ENCODE results near the gene SH3D19.

DNA sequence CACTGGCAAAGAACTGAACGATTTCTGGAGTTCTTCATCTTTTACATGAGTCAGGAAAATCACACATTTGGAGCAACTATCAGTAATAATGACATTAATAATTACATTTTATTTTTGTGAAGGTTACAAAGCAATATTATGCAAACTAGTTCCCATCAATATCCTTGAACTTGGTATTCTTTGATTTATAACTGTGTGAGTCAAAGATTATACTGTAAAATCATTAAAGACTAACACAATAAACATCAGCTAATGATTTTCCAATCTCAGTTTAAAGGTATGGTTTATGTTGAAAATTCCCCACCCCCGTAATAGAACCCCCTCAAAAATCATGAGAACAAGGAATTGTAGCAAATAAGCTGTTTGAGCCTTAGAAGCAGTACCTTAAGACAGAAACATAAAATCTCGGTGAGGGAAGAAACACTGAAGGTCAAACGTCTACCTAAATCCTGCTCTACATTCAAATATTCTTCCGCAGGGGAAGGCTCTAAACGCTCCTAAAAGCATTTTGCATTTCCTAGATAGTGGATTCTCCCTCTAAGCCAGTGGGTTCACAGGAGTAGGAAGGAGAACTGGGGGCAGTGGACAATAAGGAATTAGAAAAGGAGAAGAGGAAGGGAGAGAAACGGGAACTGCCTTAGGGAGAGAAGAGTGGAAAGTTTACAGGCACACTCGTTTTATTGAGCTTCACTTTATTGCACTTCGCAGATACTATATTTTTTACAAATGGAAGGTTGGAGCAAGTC, 22.3 kb upstream of the SH3D19 start:
- TF ChIP-seq, protein P1, sequence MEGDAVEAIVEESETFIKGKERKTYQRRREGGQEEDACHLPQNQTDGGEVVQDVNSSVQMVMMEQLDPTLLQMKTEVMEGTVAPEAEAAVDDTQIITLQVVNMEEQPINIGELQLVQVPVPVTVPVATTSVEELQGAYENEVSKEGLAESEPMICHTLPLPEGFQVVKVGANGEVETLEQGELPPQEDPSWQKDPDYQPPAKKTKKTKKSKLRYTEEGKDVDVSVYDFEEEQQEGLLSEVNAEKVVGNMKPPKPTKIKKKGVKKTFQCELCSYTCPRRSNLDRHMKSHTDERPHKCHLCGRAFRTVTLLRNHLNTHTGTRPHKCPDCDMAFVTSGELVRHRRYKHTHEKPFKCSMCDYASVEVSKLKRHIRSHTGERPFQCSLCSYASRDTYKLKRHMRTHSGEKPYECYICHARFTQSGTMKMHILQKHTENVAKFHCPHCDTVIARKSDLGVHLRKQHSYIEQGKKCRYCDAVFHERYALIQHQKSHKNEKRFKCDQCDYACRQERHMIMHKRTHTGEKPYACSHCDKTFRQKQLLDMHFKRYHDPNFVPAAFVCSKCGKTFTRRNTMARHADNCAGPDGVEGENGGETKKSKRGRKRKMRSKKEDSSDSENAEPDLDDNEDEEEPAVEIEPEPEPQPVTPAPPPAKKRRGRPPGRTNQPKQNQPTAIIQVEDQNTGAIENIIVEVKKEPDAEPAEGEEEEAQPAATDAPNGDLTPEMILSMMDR (IDR thresholded peaks at IDR 0.05), result no peak
- TF ChIP-seq EP300 (IDR thresholded peaks at IDR 0.05), result no peak
- no peak for TF ChIP-seq POLR2AphosphoS5 (IDR thresholded peaks at IDR 0.05)

Measured in gastroesophageal sphincter (tissue), 3 donors.